ENCODE results near the gene VIPR1. TPM values are rescaled to one million over a fixed set of nuclear protein-coding genes. Genes with fewer than 3 reads are reported as not detected.

The VIPR1 gene
- total RNA-seq, 2 donors from 2014 or later, result 31.0 to 48.7 TPM

- Histone ChIP-seq H3K27ac (no peak overlapping the region), H3K36me3 (no peaks in the 10 kb centered on the region), H3K27me3 (replicated peaks; ENCODE audit: insufficient read depth) (no peaks in the 10 kb centered on the region), H3K9me3 (no peaks in the 10 kb centered on the region), H3K4me1 (ENCODE audit: control insufficient read depth in 1 of 2, low read depth in 2 of 2) (peaks cover 5 to 27% of the 10 kb centered on the region in 2 donors), H3K4me3 (no peak overlapping the region)
- DNase-seq (ENCODE audit: low spot score), result no peak
- no peak for TF ChIP-seq CTCF (IDR thresholded peaks at IDR 0.05)
- ATAC-seq (ENCODE audit: insufficient number of reproducible peaks, low FRiP score, low read depth), result no peak
These were observed 5.4 kb downstream of the VIPR1 start for GRCh38 chr3:42507761-42508335.

DNA sequence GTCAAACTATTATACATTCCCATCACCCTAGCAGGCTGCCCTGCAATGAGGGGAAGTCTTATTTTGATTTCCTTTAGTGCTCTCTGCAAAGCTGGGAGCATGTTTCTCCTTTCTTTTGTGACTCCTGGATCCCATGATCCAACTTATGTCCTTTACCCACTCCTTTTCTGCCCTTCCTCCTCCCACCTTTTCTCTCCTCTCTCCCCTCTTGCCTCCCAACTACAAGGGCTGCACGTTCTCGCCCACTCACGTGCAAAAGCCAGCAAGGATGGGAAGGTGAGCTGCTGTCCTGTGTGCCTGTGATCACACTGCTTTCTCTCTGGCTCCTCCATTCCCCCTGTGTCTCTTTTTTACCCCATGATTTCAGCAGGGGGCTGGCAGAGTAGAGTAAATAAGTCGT is 6.1 kb downstream of the VIPR1 start:
- Histone ChIP-seq H3K4me3 (no peak overlapping the region), H3K9me3 (no peaks in the 10 kb centered on the region), H3K36me3 (no peaks in the 10 kb centered on the region), H3K4me1 (ENCODE audit: control insufficient read depth in 1 of 2, low read depth in 2 of 2) (peaks cover 6 to 30% of the 10 kb centered on the region in 2 donors), H3K27me3 (replicated peaks; ENCODE audit: insufficient read depth) (no peaks in the 10 kb centered on the region), H3K27ac (no peak overlapping the region)
- ATAC-seq (ENCODE audit: insufficient number of reproducible peaks, low FRiP score, low read depth) (no peak), DNase-seq (ENCODE audit: low spot score) (no peak)
- TF ChIP-seq CTCF (IDR thresholded peaks at IDR 0.05), result no peak

- Histone ChIP-seq H3K4me3 (no peak overlapping the region), H3K9me3 (no peaks in the 10 kb centered on the region), H3K27me3 (replicated peaks; ENCODE audit: insufficient read depth) (no peaks in the 10 kb centered on the region), H3K4me1 (ENCODE audit: control insufficient read depth in 1 of 2, low read depth in 2 of 2) (peaks cover 6 to 36% of the 10 kb centered on the region in 2 donors), H3K27ac (no peak overlapping the region), H3K36me3 (no peaks in the 10 kb centered on the region)
- TF ChIP-seq CTCF (IDR thresholded peaks at IDR 0.05), result no peak
- DNase-seq (ENCODE audit: low spot score) (no peak), ATAC-seq (ENCODE audit: insufficient number of reproducible peaks, low FRiP score, low read depth) (no peak)
These were observed 6.7 kb downstream of the VIPR1 start for GRCh38 chr3:42509111-42509510.

DNA sequence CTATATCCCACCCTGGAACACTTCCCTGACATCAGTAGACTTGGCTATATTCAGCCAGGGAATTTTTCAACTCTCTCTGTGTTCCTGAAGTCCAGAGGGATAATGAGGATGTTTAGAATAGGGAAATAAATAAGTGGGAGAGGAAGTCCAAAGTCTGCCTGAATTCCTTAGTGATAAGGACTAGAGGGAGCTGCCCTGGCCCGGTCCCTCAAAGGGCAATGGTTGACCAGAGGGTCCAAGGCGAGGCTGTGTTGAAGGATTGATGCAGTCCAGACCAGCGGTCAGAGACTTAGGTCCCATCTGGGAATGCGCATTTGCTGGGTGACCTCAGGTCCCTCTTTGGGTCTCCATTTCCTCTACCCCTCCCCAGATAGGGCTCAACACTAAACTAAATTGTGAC is 7.9 kb downstream of the VIPR1 start:
- Histone ChIP-seq H3K27me3 (replicated peaks; ENCODE audit: insufficient read depth) (no peaks in the 10 kb centered on the region), H3K4me3 (no peak overlapping the region), H3K4me1 (ENCODE audit: control insufficient read depth in 1 of 2, low read depth in 2 of 2) (peaks cover 13 to 47% of the 10 kb centered on the region in 2 donors), H3K9me3 (no peaks in the 10 kb centered on the region), H3K36me3 (no peaks in the 10 kb centered on the region), H3K27ac (no peak overlapping the region)
- ATAC-seq (ENCODE audit: insufficient number of reproducible peaks, low FRiP score, low read depth) (no peak), DNase-seq (ENCODE audit: low spot score) (no peak)
- no peak for TF ChIP-seq CTCF (IDR thresholded peaks at IDR 0.05)

GRCh38 chr3:42511201-42511600 is 8.8 kb downstream of the VIPR1 start:
- Histone ChIP-seq H3K27ac (no peak overlapping the region), H3K27me3 (replicated peaks; ENCODE audit: insufficient read depth) (no peaks in the 10 kb centered on the region)

More at GRCh38 chr3:42511201-42511600, 8.8 kb downstream of the VIPR1 start:
- ATAC-seq (ENCODE audit: insufficient number of reproducible peaks, low FRiP score, low read depth) (no peak), DNase-seq (ENCODE audit: low spot score) (no peak)
- TF ChIP-seq CTCF (IDR thresholded peaks at IDR 0.05), result no peak
- Histone ChIP-seq H3K9me3 (no peaks in the 10 kb centered on the region), H3K36me3 (no peaks in the 10 kb centered on the region), H3K4me3 (no peak overlapping the region), H3K4me1 (ENCODE audit: control insufficient read depth in 1 of 2, low read depth in 2 of 2) (peaks cover 13 to 56% of the 10 kb centered on the region in 2 donors)

Data from thoracic aorta (tissue), 2 donors.